K562 (cell line): ENCODE measurements around the gene MAST1. TPM values are rescaled to one million over a fixed set of nuclear protein-coding genes. Genes with fewer than 3 reads are reported as not detected.
A peak's percentile ranks its signal among the peaks of the same experiment; 100 is the strongest.

ENCODE experiments used
- ATAC-seq: fragments of 200-7000 bp; cut with Tn5 transposase; 3 replicates; pipeline ENCODE4 v1.9.1; 2020; ENCODE audit warnings: moderate library complexity
- BruUV-seq: library from RNA; stranded (reverse); fragments of 400-500 nt; replicated peaks from 2 replicates; lab custom pipeline; 2021; lab: Mats Ljungman, UMichigan
- CTCF ChIA-PET: fragments of 300-600 bp; formaldehyde crosslinking; extraction: SDS; loops from one replicate; lab custom pipeline; 2021; ENCODE audit warnings: low intra/inter-chr PET ratio; lab: Yijun Ruan, JAX
- POLR2A ChIA-PET: fragments of 300-600, 350-650 bp; sonication (Branson Sonifier 250); formaldehyde crosslinking; extraction: SDS; loops from one replicate; lab custom pipeline; 2021; ENCODE audit warnings: antibody characterized with exemption, inconsistent platforms; lab: Yijun Ruan, JAX
- DNase-seq, 4 experiments: peaks; one replicate each; pipeline versions ENCODE4 v3.0.0 to v3.0.0-alpha.2; 2011 to 2018; ENCODE audit warnings: low spot score in 3 of 4, mixed read lengths in 3 of 4; ENCODE audit errors: extremely low read depth in 1 of 4
- FAIRE-seq: peaks from 2 replicates; lab custom pipeline; 2011; peaks lifted over from hg19 to GRCh38; lab: Jason Lieb, UNC
- H2AFZ ChIP-seq: 2 replicates; pipeline ENCODE4 v1.6.0; 2011; ENCODE audit warnings: low read depth, low read length, control low read depth, inconsistent platforms
- H3K27ac ChIP-seq: fragments of 200-600 bp; 3 replicates; pipeline ENCODE4 v1.8.0; 2011; ENCODE audit warnings: low read depth, mild to moderate bottlenecking, control low read depth, inconsistent platforms, low read length, moderate library complexity, mixed read lengths; ENCODE audit errors: extremely low read depth
- H3K27me3 ChIP-seq, 2 experiments: fragments of 300-600 bp in 1 of 2; 2 replicates in 1 of 2; 3 replicates in 1 of 2; pipeline versions ENCODE4 v1.6.0 to v1.8.0; 2011; ENCODE audit warnings: inconsistent platforms in 2 of 2, low read length in 2 of 2, mild to moderate bottlenecking in 1 of 2, mixed read lengths in 1 of 2, moderate library complexity in 1 of 2; ENCODE audit not compliant: control insufficient read depth in 2 of 2, insufficient read depth in 2 of 2
- H3K36me3 ChIP-seq: fragments of 300-600 bp; 3 replicates; pipeline ENCODE4 v1.8.0; 2011; ENCODE audit warnings: mild to moderate bottlenecking, low read length, inconsistent platforms; ENCODE audit not compliant: control insufficient read depth, insufficient read depth
- H3K4me1 ChIP-seq, 2 experiments: fragments of 200-600 bp in 1 of 2; replicated peaks in 1 of 2; 2 replicates in 1 of 2; 3 replicates in 1 of 2; pipeline versions ENCODE4 v1.5.1 to v1.8.0; 2011; ENCODE audit warnings: inconsistent platforms in 2 of 2, low read length in 2 of 2, mild to moderate bottlenecking in 1 of 2, mixed read lengths in 1 of 2, moderate library complexity in 1 of 2; ENCODE audit not compliant: control insufficient read depth in 2 of 2, insufficient read depth in 2 of 2
- H3K4me2 ChIP-seq: 2 replicates; pipeline ENCODE4 v1.6.1; 2011; ENCODE audit warnings: low read length, control low read depth, inconsistent platforms, mixed read lengths; ENCODE audit not compliant: insufficient read depth
- H3K4me3 ChIP-seq: fragments of 200-600 bp; sonication (generic), shearing (Covaris generic); 2 replicates; pipeline ENCODE4 v1.5.1; 2016; ENCODE audit warnings: control low read depth, inconsistent platforms
- H3K79me2 ChIP-seq: fragments of 200-600 bp; 3 replicates; pipeline ENCODE4 v1.8.0; 2011; ENCODE audit warnings: low read length, inconsistent platforms; ENCODE audit not compliant: control insufficient read depth, insufficient read depth
- H3K9ac ChIP-seq, 2 experiments: 2 replicates each; pipeline versions ENCODE4 v1.6.0 to v1.6.1; 2011; ENCODE audit warnings: low read depth in 2 of 2, low read length in 2 of 2, control low read depth in 1 of 2, inconsistent platforms in 1 of 2, mild to moderate bottlenecking in 1 of 2, mixed read lengths in 1 of 2; ENCODE audit not compliant: insufficient read depth in 1 of 2
- H3K9me1 ChIP-seq: one replicate; pipeline ENCODE4 v1.6.0; 2011; ENCODE audit warnings: inconsistent platforms, mild to moderate bottlenecking, low read length, moderate library complexity; ENCODE audit not compliant: control insufficient read depth, insufficient read depth
- H3K9me3 ChIP-seq: replicated peaks from 2 replicates; pipeline ENCODE4 v1.5.1; 2011; ENCODE audit warnings: low read depth, low read length, inconsistent platforms; ENCODE audit not compliant: control insufficient read depth, insufficient read depth
- H4K20me1 ChIP-seq: replicated peaks from 2 replicates; pipeline ENCODE4 v1.6.1; 2011; ENCODE audit warnings: low read length, inconsistent platforms, mixed read lengths; ENCODE audit not compliant: control insufficient read depth, insufficient read depth
- HMGN3 ChIP-seq: IDR thresholded peaks from 2 replicates; pipeline ENCODE4 v1.6.1; 2011; ENCODE audit warnings: borderline replicate concordance, low read depth, mild to moderate bottlenecking, mixed read lengths, low read length; ENCODE audit not compliant: insufficient read length; ENCODE audit errors: extremely low read depth
- MAZ ChIP-seq, 2 experiments: fragments of 450-650 bp in 1 of 2; sonication (generic) in 1 of 2; formaldehyde crosslinking; IDR thresholded peaks in 1 of 2; conservative IDR thresholded peaks in 1 of 2; 2 replicates each; pipeline versions ENCODE4 v1.4.0 to v1.5.0; 2020; ENCODE audit warnings: mild to moderate bottlenecking in 1 of 2, missing genetic modification reagents in 1 of 2
- NFIC ChIP-seq: fragments of 450-650 bp; IDR thresholded peaks from 2 replicates; pipeline ENCODE4 v1.6.1; 2017; ENCODE audit warnings: mild to moderate bottlenecking, inconsistent platforms
- PHF8 ChIP-seq: fragments of 200-600 bp; sonication (generic); IDR thresholded peaks from 2 replicates; pipeline ENCODE4 v1.6.1; 2012; ENCODE audit warnings: mixed run types, mild to moderate bottlenecking, inconsistent platforms, low read length, moderate library complexity, borderline replicate concordance
- REST ChIP-seq, 2 experiments: fragments of 450-650 bp; formaldehyde crosslinking in 1 of 2; IDR thresholded peaks; 2 replicates each; pipeline versions ENCODE4 v1.4.0 to v1.6.1; 2014 to 2020; ENCODE audit warnings: mild to moderate bottlenecking in 2 of 2, borderline replicate concordance in 1 of 2, low read depth in 1 of 2
- TCF3 ChIP-seq: sonication (generic); formaldehyde crosslinking; IDR thresholded peaks from 2 replicates; pipeline ENCODE4 v1.4.0; 2020; ENCODE audit warnings: mild to moderate bottlenecking, missing genetic modification reagents
- ZBTB7A ChIP-seq: IDR thresholded peaks from 2 replicates; pipeline ENCODE4 v1.6.1; 2011; ENCODE audit warnings: low read depth, mild to moderate bottlenecking, low read length, moderate library complexity, borderline replicate concordance; ENCODE audit not compliant: control insufficient read depth
- WGBS: fragments of 100-300 bp; shearing (Covaris generic); methylation state at CpG from one replicate; pipeline ENCODE4 v1.1.6; 2016; ENCODE audit warnings: low coverage, mixed read lengths; ENCODE audit not compliant: insufficient coverage; ENCODE audit errors: missing lambda C conversion rate; 5-methylcytosine and 5-hydroxymethylcytosine counted together
- in situ Hi-C: fragments of 300-500 bp; cut with MboI; formaldehyde crosslinking; loops from 4 replicates; pipeline ENCODE4 v1.15.0; 2018; ENCODE audit warnings: inconsistent platforms, mixed read lengths
- intact Hi-C: fragments of 100-400 bp; cut with micrococcal nuclease; formaldehyde crosslinking; loops from 2 replicates; pipeline ENCODE4 v1.14.2; 2022
- polyA plus RNA-seq, 8 experiments: library from polyadenylated mRNA; depleted of rRNA in 4 of 8; stranded (reverse) in 5 of 8; unstranded in 3 of 8; fragments of >200 nt; fragmentation: Nextera tagmentation in 2 of 8; fragmentation: Illumina TruSeq in 1 of 8; extraction: Ambion mirVana in 2 of 8; extraction: Trizol in 1 of 8; gene quantifications; 2 replicates each; pipeline versions ENCODE4 v1.2.1 to v1.2.3, GENCODE V29; 2011 to 2014; ENCODE audit warnings: inconsistent platforms in 1 of 8, missing spikeins in 1 of 8
- total RNA-seq, 7 experiments: library from RNA; depleted of rRNA in 6 of 7; stranded (reverse); fragments of >200 nt in 6 of 7; fragmentation: Illumina TruSeq in 2 of 7; extraction: Trizol in 2 of 7; gene quantifications; 2 replicates each; pipeline versions ENCODE4 v1.2.1 to v1.2.3, GENCODE V29; 2011 to 2021; ENCODE audit warnings: low replicate concordance in 1 of 7

MAST1 gene
- total and polyA plus RNA-seq, 9 of the 15 experiments (the other 6 are each of a cell fraction or from before 2014, with no cell fraction given), result 0.48 to 10.3 (median 3.9) TPM

GRCh38 chr19:12833738-12834565, 4.4 kb upstream of the MAST1 start:
- ChIA-PET POLR2A (no interaction called here), CTCF (no interaction called here)
- Histone ChIP-seq H2AFZ (peak overlapping the region; percentile 93), H3K4me2 (peak overlapping the region; percentile 75), H4K20me1 (peaks cover 14% of the 10 kb centered on the region), H3K79me2 (peaks cover 3% of the 10 kb centered on the region; the same call in 1 of the 3 replicates), H3K27me3 (no peaks in the 10 kb centered on the region), H3K27ac (no peak overlapping the region), H3K4me1 (peaks cover 30 to 59% of the 10 kb centered on the region in 2 experiments), H3K9me1 (no peaks in the 10 kb centered on the region), H3K4me3 (peak overlapping the region; percentile 58), H3K9me3 (no peaks in the 10 kb centered on the region), H3K36me3 (no peaks in the 10 kb centered on the region), H3K9ac (peak overlapping the region; percentile 36 to 90; a peak in 3 of 4 replicates)
- in situ Hi-C loops (no loop called here), intact Hi-C loops (no loop called here)
- ATAC-seq (peak; percentile 30), DNase-seq (peak; percentile 78 to 82 (median 80)), FAIRE-seq (no peak)
- WGBS, result 2% methylated on average over 40 of the region's 87 CpGs
- no TSS peak for BruUV-seq
- TF ChIP-seq NFIC (peak; percentile 85), PHF8 (peak; percentile 42; the same call in 1 of the 2 replicates), ZBTB7A (peak; percentile 71), REST (IDR thresholded peaks at IDR 0.05; ENCODE audit: borderline replicate concordance) (no peak), REST (CRISPR knock-in tag; IDR thresholded peaks at IDR 0.05; ENCODE audit: low read depth) (peak; percentile 73; the same call in 1 of the 2 replicates), HMGN3 (peak; percentile 6), TCF3 (CRISPR knock-in tag) (no peak), MAZ (CRISPR knock-in tag; conservative IDR thresholded peaks at IDR 0.05 in 1 of 2, IDR thresholded peaks at IDR 0.05 in 1 of 2) (peak; percentile 72 to 78)
